A673 (cell line): ENCODE data around the gene KCNQ2.

Experiments
- EZH2 ChIP-seq: fragments of 200-600 bp; sonication (generic); IDR thresholded peaks from 2 replicates; pipeline ENCODE4 v1.6.1; 2017; ENCODE audit warnings: borderline replicate concordance, low read depth, mild to moderate bottlenecking, mixed read lengths, antibody characterized with exemption, low read length; ENCODE audit not compliant: poor library complexity, severe bottlenecking
- TF ChIP-seq, protein P1 (sequence below): fragments of 300-800, 200-600 bp; sonication (generic); conservative IDR thresholded peaks from 2 replicates; pipeline ENCODE4 v1.5.1; 2017; ENCODE audit warnings: low read depth, mild to moderate bottlenecking, antibody characterized with exemption, low read length, moderate library complexity, mixed read lengths

DNA sequence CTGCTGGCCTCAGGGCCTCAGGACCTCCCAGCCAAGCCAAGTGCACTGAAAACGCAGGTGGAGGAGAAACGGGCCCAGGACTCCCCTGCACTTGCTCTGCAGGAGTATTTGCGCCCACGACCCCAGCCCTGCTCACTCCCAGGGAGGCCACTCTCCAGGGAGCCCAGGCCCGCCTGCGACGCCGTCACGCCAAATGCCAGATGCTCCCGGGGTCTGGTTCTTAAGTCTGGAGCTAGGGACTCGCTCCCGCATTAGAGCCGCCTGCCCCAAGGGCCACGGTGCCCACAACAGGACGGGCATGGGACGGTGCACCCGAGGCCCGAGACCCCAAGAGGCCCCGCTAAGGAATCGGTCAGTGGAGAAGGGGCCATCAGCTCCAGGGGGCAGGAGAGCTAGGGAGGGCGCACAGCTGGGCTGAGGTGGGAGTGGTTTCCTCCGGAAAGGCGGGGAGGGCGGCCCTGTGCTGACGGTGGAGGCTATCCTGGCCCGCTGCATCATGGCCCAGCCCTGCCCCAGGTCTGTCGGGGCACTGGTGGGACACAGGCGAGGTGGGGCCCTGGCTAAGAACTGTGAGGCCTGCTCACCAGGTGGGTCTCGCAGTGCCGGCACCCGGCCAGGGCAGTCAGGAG lies 67.2 kb downstream of the KCNQ2 start:
- TF ChIP-seq, protein P1, sequence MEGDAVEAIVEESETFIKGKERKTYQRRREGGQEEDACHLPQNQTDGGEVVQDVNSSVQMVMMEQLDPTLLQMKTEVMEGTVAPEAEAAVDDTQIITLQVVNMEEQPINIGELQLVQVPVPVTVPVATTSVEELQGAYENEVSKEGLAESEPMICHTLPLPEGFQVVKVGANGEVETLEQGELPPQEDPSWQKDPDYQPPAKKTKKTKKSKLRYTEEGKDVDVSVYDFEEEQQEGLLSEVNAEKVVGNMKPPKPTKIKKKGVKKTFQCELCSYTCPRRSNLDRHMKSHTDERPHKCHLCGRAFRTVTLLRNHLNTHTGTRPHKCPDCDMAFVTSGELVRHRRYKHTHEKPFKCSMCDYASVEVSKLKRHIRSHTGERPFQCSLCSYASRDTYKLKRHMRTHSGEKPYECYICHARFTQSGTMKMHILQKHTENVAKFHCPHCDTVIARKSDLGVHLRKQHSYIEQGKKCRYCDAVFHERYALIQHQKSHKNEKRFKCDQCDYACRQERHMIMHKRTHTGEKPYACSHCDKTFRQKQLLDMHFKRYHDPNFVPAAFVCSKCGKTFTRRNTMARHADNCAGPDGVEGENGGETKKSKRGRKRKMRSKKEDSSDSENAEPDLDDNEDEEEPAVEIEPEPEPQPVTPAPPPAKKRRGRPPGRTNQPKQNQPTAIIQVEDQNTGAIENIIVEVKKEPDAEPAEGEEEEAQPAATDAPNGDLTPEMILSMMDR, result no peak
- TF ChIP-seq EZH2, result no peak
